Measurements from ENCODE around the gene ZNF630.

- TF ChIP-seq, protein P1, sequence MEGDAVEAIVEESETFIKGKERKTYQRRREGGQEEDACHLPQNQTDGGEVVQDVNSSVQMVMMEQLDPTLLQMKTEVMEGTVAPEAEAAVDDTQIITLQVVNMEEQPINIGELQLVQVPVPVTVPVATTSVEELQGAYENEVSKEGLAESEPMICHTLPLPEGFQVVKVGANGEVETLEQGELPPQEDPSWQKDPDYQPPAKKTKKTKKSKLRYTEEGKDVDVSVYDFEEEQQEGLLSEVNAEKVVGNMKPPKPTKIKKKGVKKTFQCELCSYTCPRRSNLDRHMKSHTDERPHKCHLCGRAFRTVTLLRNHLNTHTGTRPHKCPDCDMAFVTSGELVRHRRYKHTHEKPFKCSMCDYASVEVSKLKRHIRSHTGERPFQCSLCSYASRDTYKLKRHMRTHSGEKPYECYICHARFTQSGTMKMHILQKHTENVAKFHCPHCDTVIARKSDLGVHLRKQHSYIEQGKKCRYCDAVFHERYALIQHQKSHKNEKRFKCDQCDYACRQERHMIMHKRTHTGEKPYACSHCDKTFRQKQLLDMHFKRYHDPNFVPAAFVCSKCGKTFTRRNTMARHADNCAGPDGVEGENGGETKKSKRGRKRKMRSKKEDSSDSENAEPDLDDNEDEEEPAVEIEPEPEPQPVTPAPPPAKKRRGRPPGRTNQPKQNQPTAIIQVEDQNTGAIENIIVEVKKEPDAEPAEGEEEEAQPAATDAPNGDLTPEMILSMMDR (IDR thresholded peaks at IDR 0.05 in 2 of 3, conservative IDR thresholded peaks at IDR 0.05 in 1 of 3; ENCODE audit: control insufficient read depth in 2 of 3, extremely low read depth in 1 of 3, insufficient read depth in 1 of 3, low read depth in 3 of 3, low read length in 3 of 3) = no peak
- no peak for TF ChIP-seq EZH2 (IDR thresholded peaks at IDR 0.05; ENCODE audit: borderline replicate concordance, control insufficient read depth, low read depth, low read length)
These were observed 12.7 kb downstream of the ZNF630 start for GRCh38 chrX:48058621-48059295.
